Activated T-cell treated with anti-CD3 and anti-CD28 coated beads, Interleukin-2, amount 50 U/mL, for 48 hours (primary cell): ENCODE measurements around the gene ERICH6B.

Experiments used
- DNase-seq, 2 experiments: peaks; one replicate each; pipeline ENCODE4 v3.0.0-alpha.2; 2020

The ERICH6B gene

DNA sequence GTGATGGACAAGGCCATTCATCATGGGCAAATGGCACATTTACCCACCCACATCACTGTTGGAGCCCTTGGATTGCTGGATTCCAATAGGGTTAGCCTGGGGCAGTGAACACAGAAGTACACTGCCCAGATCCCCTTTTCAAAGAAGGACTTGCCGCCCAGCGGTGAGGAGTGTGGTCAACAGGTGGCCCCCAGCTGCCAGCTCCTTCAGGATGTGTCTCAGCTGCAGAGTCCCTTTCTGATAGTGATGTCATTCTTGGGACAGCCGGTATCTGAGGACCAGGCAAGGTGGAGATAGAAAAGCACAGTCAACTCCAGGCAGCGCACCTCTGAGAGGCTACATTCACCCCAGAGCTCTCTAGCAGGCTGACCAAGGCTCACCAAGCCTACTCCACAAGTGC lies 16.9 kb downstream of the ERICH6B start:
- no peak for DNase-seq

DNA sequence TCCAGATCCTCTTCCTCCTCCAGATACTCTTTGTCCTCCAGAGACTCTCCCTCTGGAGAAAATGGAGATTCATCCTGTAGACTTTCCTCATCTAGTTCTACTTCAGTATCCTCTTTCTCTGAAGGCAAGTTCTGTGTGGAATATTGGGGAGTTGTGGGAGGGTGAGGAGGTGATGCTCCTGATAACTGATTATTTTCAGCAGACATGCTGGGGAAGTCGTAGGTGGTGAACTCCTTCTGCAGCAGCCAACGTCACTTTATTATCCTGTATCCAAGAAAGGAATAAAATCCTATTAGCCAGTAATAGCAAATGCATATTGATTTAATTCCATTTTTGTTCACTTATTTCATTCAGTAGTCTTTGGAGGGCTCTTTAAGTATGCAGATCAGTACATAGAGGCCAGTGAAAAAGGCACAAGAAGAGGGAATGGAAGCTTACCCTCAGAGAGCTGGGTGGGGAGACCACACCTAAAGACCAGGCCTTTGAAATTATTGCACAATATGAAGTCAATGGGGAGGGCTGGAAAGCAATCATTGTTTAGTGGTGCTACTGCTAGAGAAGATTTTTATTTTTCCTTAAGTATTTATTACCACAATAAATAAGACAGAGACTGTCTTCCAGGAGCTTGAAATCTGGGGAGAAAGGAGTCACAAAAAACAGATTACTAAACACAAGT lies 18.6 kb downstream of the ERICH6B start:
- DNase-seq, result no peak

DNA sequence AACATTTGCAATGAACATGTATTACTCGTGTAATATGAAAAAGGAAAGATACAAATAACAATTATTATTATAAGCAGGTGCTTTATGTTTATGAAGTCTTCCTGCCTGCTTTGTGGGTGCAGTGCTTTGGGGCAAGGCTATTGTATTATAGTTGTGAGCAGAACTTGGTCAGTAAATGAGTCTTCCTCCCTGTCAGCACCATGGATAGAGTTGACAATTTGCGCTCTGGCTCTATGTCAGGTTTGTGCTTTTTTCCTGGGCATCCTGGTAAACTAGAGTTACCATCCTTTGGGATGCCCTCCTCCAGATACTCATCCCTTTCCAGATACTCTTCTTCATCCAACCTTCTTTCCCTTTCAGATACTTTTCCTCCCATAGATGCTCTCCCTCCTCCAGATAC lies 19.6 kb downstream of the ERICH6B start:
- DNase-seq, result no peak

DNA sequence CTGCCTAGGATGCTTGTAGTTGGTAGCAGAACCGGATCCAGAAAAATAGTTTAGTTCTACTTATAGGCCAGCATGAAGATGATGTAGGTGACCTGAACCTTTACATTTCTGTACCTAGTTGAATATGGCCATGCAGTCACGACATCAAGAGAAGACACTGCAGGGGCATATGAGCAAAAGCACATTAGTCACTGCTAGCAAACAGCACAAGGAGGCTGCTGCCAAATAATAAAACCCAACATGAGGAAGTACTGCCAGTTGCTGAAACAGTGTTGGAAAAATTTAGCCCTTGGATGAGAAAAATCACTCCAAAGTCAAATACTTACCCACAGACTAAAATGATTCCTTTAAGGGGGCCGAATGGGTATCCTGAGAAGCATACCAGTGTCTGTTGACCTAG lies 20.8 kb downstream of the ERICH6B start:
- DNase-seq, result no peak

DNA sequence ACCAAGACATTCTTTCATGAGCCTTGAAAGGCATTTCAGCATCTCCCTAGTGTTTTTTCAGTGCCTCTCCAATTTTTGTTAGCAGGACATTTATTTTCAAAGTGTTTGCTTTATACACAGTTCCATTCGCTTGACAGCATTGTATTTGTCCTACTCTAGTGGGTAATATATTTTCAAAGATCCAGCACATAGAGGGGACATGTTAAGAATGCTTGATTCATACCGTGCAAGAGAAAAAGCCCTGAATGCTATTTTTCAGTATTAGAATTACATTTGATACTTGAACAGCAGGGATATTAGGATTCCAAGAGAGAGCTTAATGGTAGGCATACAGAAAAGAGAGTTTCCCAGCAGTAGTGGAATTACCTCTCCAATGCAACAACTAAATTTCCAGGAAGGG lies 21.3 kb downstream of the ERICH6B start:
- DNase-seq, result no peak

DNA sequence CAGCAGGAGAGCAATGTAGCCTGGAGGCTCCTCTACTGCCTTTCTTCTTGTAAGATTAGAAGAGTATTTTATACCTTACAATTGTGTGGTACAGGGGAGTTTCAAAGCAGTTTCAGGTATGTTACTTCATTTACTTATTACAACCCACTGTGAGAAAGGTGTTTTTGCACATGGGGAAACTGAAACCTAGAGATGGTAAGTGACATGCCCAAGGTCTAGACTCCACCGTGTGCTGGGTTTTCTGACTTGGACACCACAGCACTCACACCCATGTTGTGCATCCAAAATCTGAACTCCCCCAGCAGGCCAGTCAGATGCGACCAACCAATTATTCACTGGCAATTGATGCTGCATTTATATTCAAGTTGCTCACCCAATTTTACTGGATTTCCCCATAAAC lies 22.8 kb downstream of the ERICH6B start:
- no peak for DNase-seq

DNA sequence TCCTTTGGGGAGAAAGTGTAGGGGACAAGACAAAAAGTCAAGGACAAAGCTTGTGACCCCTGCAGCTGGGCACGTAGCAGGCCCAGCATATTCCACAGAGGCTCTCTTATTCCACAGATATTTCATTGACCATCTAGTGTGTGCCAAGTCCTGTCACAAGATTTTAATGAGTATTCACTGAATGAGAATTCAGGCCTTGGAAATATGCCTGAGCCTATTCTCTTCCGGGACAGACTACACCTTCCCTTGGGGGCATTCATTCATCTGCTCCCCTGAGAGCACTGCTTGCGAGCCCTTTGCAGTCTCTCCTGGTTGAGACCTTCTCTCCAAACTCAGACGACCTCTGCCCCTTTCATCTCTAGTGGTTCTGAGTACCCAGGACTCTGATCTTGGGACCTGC lies 25.5 kb downstream of the ERICH6B start:
- DNase-seq, result no peak

DNA sequence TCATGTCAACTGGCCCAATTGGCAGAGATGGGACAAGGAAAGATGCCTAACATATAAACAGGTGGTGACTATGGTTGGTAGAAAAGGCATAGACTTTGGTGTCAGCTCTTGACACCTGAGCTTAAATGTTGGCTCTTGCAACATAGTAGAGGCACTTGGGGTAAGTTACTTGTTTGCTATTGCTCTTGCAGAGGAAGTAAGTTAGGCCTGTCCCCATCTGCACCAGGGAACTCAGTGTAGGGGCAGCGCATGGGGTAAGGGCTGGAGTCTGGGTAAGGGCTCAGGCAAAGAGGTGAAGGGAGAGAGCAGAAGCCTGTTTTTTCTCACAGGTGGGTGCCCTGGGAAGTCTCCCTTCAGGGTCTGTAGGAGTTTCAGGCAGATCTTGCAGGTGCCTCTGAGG lies 27.6 kb downstream of the ERICH6B start:
- DNase-seq, result no peak

DNA sequence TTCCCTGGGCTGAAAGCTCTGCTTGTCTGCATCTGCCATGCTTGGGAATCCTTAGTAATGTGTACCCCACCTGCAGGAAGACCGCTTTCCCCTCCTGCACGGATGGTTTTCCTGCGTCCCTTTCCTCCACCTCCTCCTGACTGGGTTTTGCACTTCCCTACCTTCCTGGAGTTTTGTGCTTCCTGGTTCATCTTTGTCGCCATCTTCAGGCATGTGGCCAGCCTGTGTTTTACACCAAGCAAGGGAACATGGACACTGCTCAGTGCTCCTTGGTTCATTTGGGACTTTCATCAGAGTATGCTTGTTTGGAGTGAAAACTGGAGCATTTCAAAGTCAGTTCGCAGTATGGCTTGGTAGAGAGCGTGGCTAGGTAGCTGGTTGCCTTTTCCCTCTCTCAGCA lies 30.7 kb downstream of the ERICH6B start:
- DNase-seq, result no peak

DNA sequence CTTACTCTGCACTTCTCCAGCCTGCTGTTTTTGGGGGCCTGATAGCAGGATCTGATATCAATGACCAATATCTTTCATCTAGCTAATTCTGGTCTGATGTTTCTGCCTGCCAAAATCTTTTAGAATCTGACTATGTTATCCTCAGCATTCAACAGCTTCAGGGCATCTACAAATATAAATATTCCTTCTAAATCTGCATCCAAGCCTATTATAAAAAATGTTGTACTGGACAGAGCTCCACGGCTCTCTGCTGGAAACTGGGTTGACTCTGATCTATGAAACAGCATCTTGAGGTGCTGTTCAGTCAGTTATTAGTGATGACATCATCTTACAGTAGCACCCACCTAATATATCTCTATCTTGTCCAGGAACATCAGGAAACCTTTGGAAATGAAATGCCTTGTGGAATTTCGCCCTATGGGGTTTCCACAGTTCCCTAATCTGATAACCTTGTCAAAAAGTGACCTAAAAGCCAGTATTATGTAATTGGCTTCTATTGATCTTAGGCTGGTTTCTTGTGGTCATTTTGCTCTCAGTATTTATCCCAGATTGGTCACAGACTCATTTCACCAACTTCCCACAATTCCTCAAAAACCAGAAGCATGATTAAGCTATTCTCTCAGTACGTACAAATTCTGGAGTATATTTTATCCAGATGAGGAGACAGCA lies 33.0 kb downstream of the ERICH6B start:
- no peak for DNase-seq

DNA sequence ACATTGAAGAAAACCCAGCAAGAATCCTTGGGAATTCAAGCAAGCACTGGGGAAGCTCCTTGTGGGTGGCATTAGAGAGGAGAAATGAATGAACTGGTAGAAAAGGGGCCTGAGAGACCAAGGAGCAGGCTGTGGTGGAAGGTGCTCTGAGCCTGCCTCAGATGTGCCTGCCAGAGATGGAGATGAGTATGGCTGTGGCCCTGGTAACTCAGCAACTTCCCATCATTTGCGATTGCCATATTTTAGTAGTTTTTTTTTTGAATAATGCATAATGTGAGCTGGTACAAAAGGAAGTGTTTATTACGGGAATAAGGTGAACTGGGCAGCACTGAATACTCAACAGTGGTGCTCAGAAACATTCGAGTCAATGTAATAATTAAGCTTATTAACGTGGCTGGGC lies 39.1 kb downstream of the ERICH6B start:
- DNase-seq, result no peak

DNA sequence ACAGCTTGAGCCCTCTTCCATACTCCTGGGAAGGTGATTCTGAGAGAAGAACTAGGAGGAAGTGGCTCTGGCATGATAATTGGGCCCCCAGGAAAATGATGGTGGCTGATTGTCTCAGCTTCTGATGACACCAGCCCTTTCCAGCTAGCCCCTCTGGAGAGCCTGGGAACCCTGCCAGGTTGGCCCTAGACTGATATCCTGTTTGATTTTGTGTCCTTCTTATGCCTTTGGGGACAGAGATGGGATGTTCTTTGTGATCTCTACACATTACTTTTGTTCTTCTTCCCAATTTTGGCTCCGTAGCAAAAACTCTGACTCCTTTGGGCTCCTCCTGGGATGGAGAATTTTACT lies 39.7 kb downstream of the ERICH6B start:
- DNase-seq, result no peak

DNA sequence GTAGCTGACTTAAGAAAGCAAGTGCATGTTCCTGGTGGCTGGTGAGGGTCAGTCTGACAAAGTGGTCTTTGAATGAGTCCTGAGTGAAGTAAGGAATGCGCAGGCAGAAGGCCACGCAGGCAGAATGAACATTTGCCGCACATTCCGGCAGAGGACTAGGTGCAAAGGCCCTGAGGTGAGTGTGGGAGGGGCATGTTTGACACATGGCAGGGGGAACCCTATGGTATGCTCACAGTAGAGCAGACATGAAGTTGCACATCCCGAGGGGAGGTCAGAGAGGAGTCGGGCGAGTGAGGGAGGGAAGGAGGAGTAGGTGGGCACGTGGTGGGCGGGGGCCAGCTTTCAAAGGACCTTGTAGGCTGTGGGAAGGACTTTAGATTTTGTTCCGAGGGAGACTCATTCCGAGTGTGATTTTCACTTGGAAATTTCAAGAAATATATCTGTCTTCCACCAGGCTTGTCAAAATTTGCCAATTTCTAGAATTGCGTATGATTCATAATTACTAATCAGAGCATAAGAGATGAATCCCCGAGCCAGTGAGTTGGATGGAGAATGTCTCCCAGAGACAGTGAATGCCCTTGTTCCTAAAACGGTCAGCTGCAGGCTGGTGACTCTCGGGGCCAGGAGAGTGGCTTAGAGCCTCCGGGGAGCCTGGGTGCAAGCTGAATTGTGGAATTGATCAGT lies 40.3 kb downstream of the ERICH6B start:
- DNase-seq, result no peak

DNA sequence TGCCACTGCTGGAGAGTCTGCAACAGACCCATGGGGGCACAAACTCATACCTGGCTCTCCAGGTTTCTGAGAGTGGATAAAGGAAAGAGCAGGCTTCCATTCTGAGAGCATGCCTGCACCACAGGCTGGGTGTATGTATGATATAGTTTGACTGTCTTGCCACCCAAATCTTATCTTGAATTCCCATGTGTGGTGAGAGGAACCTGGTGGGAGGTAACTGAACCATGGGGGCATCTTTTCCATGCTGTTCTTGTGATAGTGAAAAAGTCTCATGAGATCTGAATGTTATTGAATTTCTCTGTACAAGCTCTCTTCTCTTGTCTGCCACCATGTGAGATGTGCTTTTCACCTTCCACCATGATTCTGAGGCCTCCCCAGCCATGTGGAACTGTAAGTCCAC lies 50.2 kb downstream of the ERICH6B start:
- DNase-seq, result no peak

DNA sequence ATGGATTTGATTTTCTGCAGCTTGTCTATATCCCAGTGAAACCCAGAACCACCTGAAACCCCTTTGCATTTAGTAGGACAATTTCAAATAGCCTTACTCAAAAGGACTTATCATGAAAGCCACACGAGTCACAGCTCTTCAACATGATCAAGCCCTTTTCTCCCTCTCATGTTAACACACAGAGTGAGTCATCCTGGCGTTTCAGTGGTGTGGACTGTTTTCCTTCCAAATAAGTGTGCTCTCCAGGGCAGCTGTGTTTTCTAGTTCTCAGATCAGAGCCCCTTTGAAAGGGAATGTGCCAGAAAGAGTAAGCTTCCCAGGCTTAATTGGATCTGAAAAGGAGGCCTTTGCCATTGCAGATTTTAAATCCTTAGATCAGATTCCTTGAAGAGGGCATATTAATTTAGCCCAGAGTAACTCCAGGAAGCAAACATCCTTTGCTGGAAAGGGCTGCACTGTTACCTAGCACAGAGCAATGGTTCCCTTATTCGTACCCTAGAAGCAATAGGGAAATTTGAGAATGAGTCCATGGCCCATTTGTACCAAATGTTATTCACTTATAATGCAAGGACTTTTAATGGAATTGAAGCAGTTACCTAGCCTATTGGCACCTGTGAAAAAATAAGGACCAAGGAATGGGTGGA lies 51.3 kb downstream of the ERICH6B start:
- DNase-seq, result no peak

DNA sequence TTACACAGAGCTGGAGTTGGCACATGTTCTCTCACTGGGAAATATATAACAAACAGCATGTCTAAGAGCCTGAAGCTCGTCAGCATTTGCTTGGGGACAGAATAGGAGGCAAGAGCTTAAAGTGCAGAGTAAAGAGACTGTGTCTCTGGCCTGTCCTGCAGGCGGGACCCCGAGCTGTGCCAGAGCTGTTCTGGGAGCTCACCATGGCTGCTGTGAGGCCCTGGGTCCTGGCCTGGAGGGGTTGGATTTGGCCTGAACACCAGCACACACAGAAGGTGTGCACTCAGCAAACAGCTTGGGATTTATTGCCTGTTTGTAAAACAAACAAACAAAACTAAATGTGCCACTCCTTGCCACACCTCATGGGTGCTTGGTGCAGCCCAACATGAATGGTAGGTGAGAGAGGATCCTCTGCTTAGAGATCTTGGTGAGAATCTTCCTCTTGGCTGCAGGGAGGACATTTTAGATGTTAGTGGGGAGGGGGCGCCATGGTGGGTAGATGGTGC lies 60.9 kb downstream of the ERICH6B start:
- DNase-seq, result no peak

DNA sequence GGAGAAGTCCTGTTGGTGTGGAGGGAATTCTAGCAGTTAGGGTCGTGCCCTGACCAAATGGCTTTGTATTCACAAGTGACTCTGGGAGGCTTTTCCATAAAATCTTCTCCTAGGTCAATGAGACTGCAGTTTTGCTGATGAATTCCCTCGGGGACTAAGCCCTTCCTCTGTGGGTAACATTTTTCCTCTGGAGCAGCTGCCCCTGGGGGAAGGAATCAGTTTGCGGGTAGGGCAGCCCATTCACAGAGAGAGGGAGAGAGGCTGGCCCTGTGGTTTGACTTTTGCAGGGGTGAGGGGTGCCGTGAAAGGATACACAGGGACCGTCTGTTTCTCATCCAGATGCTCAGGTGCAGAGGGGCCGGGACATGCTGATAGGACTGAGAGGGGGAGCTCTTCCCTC lies 67.3 kb downstream of the ERICH6B start:
- DNase-seq, result no peak

DNA sequence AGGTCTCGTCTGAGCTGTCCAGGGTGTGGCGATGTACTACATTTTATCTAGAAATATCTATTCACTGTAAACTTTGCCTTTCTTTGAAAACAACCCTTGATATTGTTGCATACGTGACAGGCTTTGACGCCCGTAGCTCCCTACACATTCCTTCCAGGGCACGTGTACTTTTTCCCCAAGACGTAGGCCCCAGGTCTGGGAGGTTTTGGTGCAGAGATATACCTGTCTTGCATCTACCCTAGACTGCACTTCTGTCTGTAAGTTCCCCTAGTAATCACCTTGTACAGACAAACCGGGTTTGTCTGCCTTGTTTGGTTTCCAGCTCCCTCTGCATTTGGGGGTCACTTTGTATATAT lies 69.2 kb downstream of the ERICH6B start:
- DNase-seq, result no peak

DNA sequence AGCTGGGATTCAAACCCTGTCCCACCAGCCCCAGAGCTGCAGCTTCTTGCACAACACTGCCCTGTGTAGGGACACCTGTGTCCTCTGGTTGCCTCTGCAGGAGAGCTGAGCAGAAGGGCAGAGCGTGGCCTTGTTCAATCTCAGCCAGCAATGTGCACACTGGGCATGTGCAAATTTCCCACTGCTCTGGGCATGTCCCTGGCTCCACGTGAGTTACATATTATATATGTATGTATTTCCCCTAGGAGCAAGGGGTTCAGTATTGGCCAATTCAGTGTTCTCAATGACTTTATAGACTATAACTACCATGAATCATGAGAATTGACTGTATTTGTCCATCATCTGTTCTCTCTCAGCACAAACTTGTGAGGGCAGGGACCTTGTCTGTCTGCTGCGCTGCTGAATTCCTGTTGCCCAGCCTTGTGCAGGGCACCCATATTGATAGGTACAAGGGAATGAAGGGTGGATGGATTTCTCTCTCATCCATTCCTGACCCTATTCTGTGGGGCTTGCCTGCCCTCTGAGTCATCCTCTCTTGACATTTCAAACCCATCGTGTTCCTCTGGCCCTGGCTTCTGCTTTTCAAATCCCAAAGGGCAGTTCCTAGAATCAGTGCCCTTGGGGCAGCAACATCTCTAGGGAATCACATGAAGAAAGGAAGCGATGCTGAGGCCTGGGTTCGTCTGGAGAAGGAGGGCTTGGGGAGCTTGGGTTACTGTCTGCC lies 69.7 kb downstream of the ERICH6B start:
- no peak for DNase-seq

DNA sequence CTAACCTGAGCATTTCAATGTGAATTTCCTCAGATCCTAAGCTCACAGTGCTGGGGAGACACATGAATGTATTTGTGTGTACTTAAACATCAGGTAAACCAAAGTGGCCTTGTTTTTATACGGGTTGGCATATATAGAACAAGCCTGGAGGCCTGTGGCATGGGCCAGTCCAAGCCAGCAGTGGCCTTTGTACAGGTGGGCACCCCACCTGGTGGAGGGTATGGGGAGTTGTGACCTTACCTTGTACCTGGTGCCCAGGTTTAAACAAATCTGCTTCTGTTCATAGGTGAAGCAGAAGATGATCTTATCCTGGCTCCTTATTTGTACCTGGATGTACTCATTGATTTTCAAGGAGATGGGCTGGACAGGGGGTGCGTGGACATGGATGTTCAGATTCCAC lies 71.0 kb downstream of the ERICH6B start:
- DNase-seq, result no peak

DNA sequence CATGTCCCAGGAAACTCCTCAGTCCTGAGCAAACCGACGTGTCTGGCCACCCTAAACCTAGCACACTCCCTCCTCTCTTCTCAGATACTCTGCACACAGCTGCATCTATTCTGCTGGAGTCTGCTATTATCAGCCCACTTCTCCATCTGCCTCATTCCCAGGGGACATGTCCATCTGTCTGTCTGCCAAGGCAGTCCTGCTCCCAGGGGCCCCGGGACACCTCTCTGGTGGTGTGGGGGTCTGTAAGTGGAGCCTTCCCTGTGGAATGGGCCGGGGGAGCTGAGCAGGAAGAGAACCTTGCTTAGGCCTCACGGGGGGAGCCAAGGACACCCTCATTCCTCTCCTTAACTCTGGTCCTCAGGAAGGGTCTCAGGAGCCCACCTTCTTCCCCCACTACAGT lies 72.7 kb downstream of the ERICH6B start:
- DNase-seq, result no peak

DNA sequence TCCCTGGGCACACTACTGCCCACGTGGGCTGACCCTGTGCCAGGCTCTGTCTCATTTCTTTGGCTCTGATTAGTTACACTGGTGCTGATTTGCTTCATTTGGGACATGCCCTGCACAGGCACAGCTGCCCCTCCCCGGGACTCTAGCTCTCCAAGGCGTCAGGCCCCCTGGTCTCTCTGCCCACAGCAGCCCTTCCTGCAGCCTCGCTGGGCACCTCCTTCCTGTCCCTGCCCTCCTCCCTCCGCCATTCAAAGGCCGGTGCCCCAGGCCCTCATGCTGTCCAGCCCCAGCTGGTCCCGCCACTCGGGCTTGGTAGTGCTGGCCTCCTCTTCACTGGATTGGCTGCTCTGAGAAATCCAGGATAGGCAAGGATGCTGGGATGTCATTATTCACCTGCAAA lies 73.1 kb downstream of the ERICH6B start:
- no peak for DNase-seq

DNA sequence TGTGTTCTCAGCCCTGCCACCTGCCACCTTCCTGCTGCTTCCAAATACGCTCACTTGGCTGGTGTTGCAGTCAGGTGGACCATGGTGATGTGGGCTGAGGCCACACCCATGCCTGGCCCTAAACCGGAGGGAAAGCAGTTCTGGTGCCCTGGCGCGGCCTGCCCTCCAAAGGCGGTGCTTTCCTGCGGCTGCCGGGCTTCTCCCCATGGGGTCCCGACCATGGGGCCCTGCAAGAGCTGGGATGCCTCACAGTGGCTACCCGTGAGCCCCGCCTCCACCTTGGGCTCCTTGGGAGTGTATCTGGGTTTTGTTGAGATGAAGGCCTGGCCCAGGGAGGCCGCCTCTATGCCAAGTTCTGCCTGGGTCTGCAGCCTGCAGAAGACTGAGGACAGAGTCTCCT lies 73.7 kb downstream of the ERICH6B start:
- DNase-seq, result no peak
